GM21381 (cell line): Measurements from ENCODE around the gene DVL1.
"Not testable (repeated sequence)": the region's sequence is repeated elsewhere in the genome, so short reads cannot be mapped to it uniquely, and the experiment has no call there.

Experiments
- ATAC-seq: cut with Tn5 transposase; IDR thresholded peaks from one replicate; pipeline ENCODE4 v1.9.1; 2021; ENCODE audit warnings: mild to moderate bottlenecking, moderate library complexity; ENCODE audit not compliant: unreplicated experiment

The DVL1 gene

GRCh38 chr1:1373815-1374588 lies 24.8 kb upstream of the DVL1 start:
- ATAC-seq, result no peak

DNA sequence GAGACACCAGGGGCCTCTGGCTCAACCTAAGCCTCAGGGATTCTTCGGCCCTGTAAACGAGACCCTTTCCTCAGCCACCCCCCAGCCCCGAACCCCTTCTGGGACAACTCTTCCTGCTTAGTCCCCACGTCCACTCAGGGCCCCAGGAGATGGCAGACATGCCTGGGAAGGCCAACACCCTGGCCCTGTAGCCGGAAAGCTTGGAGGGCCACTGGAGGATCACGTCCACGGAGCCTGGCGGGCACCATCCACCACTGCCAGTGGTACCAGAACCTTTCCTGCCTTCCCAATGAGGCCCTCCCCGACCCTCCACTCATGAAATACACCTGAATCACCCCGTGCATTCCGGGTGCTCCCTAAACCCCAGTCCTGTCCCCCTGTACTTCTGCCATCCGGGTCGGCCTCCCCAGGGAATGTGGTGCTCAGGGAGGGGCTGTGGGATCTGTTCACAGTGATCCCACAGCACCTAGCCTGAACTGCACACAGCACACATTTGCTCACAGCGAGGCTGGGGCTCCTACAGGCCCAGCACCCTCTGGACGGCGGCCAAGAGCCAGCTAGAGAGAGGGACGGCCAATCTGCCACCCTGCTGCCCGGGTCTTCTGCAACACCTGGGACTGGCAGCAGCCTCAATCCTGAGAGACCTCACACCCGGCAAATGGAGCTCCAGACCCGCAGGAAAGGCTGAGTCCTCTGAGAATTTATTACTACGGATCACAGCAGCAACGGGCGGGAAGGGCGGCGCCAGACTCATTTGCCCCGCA lies 24.0 kb upstream of the DVL1 start:
- no peak for ATAC-seq

GRCh38 chr1:1371746-1372711 lies 22.8 kb upstream of the DVL1 start:
- ATAC-seq, result no peak

GRCh38 chr1:1371364-1371745 lies 22.1 kb upstream of the DVL1 start:
- no peak for ATAC-seq

DNA sequence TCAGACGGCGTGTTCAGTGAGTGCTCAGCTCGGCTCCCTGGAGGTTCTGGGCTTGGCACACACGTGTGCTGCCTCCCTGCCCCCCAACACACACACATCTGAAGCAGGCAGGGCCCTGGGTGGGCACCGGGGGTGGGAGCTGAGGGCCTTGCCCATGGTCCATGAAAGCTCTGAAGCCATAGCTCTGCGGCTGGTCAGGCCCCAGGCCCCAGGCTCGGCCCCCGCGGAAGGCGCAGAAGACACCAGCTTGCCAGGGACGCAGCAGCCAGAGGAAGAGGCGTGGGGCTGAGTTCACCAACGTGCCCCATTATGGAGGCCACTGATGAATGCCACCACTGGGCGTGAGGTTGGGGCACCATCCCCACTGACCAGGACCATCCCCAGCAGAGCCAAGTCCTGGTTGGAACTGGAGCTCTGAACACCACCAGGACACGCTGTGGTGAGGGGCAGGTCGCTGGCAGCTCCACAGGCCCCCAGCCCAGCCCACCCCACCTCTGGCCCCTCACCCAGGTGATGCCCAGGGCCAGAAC lies 21.6 kb upstream of the DVL1 start:
- ATAC-seq, result no peak

DNA sequence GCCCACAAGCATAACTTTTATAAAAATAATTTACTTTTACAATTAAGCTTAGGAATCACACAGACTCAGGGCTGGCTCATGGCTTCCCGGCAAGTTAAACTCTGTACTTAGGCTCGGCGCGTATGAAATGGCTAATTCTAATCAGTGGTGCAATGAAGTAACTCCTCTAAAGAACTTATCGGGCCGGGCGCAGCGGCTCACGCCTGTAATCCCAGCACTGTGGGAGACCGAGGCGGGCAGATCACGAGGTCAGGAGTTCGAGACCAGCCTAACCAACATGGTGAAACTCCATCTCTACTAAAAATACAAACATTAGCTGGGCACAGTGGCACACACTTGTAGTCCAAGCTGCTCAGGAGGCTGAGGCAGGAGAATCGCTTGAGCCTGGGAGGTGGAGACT lies 20.9 kb upstream of the DVL1 start:
- ATAC-seq, result not testable (repeated sequence)

GRCh38 chr1:1367315-1367714 lies 18.1 kb upstream of the DVL1 start:
- ATAC-seq, result no peak

DNA sequence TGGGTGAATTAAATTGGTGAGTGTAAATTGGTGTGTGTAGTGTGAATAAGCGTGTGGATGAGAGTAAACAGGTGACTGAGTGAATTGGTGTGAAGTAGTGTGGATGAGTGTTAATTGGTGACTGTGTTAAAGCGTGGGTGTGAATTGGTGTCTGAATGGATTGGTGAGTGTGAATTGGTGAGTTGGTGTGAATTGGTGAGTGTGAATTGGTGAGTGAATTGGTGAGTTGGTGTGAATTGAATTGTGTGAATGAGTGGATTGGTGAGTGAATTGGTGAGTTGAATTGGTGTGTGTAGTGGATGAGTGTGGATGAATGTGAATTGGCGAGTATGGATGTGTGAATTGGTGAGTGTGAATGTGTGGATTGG lies 17.5 kb upstream of the DVL1 start:
- no peak for ATAC-seq

DNA sequence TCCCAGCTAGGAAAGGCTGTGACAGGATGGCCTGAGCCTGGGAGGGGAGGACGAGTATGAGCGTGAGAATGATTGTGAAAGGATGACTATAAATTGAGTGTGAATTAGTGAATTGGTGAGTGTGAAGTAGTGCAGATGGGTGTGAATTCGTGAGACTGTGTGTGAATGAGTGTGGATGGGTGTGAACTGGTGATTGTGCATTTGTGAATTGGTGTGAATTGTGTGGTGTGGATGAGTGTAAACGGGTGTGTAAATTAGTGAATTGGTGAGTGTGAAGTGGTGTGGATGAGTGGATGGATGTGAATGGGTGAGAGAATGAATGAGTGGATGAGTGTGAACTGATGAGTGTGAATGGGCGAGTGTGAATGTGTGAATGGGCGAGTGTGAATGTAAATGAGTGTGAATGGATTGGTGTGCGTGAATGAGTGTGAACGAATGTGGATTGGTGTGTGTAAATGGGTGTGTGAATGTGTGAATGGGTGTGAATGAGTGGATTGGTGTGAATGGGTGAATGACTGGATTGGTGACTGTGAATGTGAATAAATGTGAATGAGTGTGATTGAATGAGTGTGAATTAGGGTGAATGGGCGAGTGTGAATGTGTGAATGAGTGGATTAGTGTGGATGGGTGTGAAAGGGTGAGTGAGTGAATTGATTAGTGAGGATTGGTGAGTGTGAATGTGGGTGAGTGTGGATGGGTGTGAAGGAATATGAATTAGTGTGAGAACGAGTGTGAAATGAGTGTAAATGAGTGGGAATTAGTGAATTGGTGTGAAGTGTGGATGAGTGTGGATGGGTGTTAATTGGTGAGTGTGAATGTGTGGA lies 16.9 kb upstream of the DVL1 start:
- no peak for ATAC-seq

GRCh38 chr1:1364266-1364665 lies 15.0 kb upstream of the DVL1 start:
- ATAC-seq, result no peak

DNA sequence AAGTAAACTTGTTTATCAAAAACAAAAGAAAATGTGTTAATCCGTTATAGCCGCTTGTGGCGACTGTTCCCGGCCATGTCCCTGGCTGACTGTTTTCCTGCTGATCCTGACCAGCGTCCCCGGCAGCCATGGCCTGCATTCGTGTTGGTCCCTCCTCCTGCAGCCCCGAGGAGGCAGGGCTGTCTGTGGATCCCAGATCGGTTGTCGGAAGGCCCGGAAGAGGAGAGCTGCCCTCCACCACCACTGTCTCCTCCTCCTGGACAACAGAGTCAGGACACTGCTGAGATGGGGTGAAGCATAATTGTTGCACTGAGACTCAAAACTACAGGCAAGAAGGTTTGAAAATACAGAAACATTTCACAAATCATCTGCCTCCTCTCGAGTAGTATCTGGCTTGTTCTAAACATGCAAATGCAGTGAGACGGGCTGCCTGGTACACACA lies 12.8 kb upstream of the DVL1 start:
- no peak for ATAC-seq

GRCh38 chr1:1361233-1361981 lies 12.2 kb upstream of the DVL1 start:
- ATAC-seq, result no peak

- ATAC-seq, result no peak
These were observed 11.4 kb upstream of the DVL1 start for GRCh38 chr1:1360506-1361169.

DNA sequence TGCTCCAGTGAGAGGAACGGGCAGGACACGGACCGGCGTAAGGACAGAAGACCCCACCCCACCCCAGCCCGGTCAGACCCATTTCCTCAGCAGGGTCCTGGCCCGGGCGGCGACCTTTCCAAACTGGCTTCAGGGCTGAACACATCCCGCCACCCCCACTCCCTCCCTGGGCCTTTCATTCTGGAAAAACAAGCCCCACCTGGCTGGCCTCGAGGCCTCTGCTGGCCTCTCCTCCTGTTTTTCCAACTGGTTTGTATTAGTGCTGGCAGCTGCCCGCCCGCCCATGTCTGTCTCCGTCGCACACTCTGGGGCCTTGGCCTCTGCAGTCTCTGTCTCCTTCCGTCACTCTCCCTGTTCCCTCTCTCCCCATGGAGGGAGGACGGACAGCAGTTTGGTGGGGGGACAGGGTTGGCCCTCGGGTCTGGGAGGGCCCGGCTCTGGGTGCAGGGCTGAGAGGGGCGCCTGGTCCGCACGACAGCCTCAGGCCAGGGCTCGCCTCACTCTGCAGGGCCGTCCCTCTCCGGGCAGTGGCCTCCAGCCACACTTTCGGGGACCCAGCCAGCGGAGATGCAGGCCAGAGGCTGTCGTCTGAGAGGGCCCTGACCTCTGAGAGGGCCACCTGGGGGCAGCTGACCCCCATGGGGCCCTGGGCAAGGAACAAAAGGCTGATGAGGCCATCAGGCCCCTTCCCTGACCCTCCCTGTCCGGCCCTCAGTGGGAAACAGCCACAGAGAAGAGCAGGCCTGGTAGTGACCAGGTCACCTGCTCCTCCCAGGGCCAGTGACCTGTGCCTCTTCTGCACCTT lies 10.6 kb upstream of the DVL1 start:
- no peak for ATAC-seq

GRCh38 chr1:1359308-1359663 lies 10.1 kb upstream of the DVL1 start:
- no peak for ATAC-seq

DNA sequence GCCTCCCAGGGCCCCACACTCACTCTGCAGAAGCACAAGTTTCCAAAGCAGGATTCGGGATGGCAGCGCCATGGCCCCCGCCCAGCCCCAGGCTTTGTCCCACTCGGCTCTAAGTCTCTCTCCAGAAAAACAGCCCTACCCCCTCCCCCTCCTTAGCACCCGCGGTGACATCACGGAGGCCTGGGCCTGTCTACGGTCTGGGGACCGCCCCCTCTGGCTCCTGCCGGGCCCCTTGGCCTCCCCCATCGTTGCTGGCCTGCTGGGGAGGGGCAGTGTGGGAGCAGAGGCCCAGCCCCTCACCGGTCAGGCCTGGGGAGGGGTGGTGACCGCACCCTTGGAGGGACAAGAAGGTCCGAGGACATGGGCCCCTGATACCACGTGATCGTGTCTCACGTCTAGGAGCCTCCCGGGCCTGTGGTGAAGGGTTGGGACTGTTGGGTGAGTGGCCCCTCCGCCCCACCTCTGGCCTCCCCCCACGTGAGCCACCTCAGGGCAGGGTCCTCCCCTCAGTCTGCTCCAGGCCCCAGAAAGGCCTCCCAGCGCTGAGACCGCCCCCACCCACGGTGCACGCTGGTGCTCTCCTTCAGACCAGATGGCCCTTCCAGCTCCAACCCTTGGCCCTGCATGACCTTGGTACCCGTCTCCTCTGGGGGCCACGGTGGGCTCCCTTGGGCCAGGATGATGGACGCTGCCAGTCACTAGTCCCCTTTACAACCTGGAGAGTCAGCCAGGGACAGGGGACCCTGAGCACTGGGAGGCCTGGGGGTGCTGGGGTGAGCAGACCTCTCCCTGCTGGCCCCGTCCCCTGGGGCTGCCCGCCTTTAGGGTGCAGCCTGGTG lies 9.4 kb upstream of the DVL1 start, which contains the start of gene MXRA8:
TSS of gene MXRA8 (minus strand) at position 123 of the 839 bp plus-strand sequence. CDS start at position 72, 51 bp downstream.
- no peak for ATAC-seq

DNA sequence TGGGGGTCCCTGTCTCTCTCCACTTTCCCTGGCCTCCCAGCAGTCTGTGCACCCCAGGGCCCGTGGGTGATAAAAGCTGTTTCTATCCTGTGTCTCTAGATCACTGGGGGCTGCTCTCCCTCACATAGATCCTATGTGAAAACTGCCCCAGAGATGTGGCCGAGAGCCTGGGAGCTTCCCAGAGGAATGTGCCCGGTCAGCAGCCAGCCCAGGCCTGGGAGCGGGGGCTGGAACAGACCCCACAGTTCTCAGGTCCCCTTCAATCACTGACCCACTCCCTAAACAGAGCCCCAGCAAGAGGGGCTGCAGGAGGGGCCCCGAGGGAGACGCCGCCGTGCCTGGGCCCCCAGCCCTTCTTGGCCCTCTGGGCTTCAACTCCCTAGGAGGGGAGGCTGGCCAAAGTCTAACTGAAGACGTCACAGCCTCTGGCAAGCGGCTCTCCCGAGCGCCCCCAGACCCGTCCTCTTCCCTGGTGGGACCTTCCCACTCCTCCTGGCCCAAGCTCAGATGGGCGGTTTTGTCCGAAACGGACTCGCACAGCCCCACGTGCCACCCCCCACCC lies 8.7 kb upstream of the DVL1 start:
- ATAC-seq, result no peak
